Progenitor cell of endocrine pancreas (in vitro differentiated cells): ENCODE measurements around the gene HCFC2. TPM values are rescaled to one million over a fixed set of nuclear protein-coding genes. Genes with fewer than 3 reads are reported as not detected.

Experiments used
- DNase-seq: peaks from one replicate; pipeline ENCODE4 v3.0.0; 2021; ENCODE audit warnings: low spot score; ENCODE audit not compliant: unreplicated experiment
- H3K27ac Mint-ChIP-seq: 2 replicates; pipeline ENCODE4 v1.8.0; 2021; ENCODE audit warnings: mild to moderate bottlenecking, moderate library complexity, mixed read lengths
- H3K27me3 Mint-ChIP-seq: 2 replicates; pipeline ENCODE4 v1.8.0; 2021; ENCODE audit warnings: mixed read lengths
- H3K36me3 Mint-ChIP-seq: 2 replicates; pipeline ENCODE4 v1.8.0; 2022; ENCODE audit warnings: mixed read lengths; ENCODE audit not compliant: insufficient read depth
- H3K4me1 Mint-ChIP-seq: 2 replicates; pipeline ENCODE4 v1.8.0; 2021; ENCODE audit warnings: low read depth, mixed read lengths
- H3K4me3 Mint-ChIP-seq: 2 replicates; pipeline ENCODE4 v1.8.0; 2021; ENCODE audit warnings: low read depth, mild to moderate bottlenecking, moderate library complexity, mixed read lengths
- H3K9me3 Mint-ChIP-seq: 2 replicates; pipeline ENCODE4 v1.8.0; 2021; ENCODE audit warnings: low read depth, mixed read lengths
- CTCF ChIP-seq: fragments of 200-600 bp; sonication (generic); IDR thresholded peaks from one replicate; pipeline ENCODE4 v1.5.0; 2021; ENCODE audit warnings: antibody characterized with exemption, mild to moderate bottlenecking; ENCODE audit not compliant: unreplicated experiment
- total RNA-seq: library from RNA; stranded (reverse); gene quantifications from 2 replicates; pipeline ENCODE4 v1.2.1, GENCODE V29; 2021

HCFC2 gene
- total RNA-seq, 1 donor from 2014 or later: 11.4 TPM

- Mint-ChIP-seq H3K27me3 (no peaks in the 10 kb centered on the region), H3K27ac (no peak overlapping the region), H3K36me3 (peaks cover 12% of the 10 kb centered on the region), H3K9me3 (no peaks in the 10 kb centered on the region), H3K4me3 (no peak overlapping the region), H3K4me1 (peaks cover 30% of the 10 kb centered on the region)
- no peak for DNase-seq
- TF ChIP-seq CTCF: no peak
Observed at GRCh38 chr12:104132351-104132956, 68.1 kb downstream of the HCFC2 start.

- Mint-ChIP-seq H3K4me3 (no peak overlapping the region), H3K36me3 (peaks cover 7% of the 10 kb centered on the region), H3K27ac (no peak overlapping the region), H3K4me1 (peaks cover 30% of the 10 kb centered on the region), H3K27me3 (no peaks in the 10 kb centered on the region), H3K9me3 (no peaks in the 10 kb centered on the region)
- no peak for DNase-seq
- TF ChIP-seq CTCF: no peak
Observed at GRCh38 chr12:104133321-104133720, 69.0 kb downstream of the HCFC2 start.

DNA sequence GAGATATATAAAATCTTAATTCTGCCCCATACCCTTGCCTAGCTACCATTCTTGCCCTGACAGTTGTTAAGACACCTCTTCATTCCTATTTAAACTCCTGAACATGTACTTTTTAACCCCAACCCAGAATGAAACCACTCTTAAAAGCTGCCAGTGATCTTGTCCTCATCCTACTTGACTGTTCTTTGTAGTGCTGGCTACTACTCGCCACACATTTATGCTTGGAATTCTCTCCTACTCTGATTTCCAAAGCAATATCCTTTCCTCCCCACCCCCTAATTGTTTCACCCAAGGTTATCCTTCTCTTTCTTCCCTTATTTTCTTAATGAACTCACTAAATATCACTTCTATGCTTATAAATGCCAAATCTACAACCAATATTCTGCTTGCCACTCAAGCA is 69.5 kb downstream of the HCFC2 start:
- H3K27me3 Mint-ChIP-seq: peaks cover 1% of the 10 kb centered on the region
- TF ChIP-seq CTCF: no peak

GRCh38 chr12:104134882-104135281 is 70.6 kb downstream of the HCFC2 start:
- Mint-ChIP-seq H3K36me3 (peaks cover 5% of the 10 kb centered on the region), H3K9me3 (no peaks in the 10 kb centered on the region)
- no peak for TF ChIP-seq CTCF

More for the DNA sequence above, 69.5 kb downstream of the HCFC2 start:
- Mint-ChIP-seq H3K4me1 (peaks cover 32% of the 10 kb centered on the region), H3K4me3 (no peak overlapping the region), H3K27ac (no peak overlapping the region), H3K36me3 (peaks cover 7% of the 10 kb centered on the region), H3K9me3 (no peaks in the 10 kb centered on the region)
- no peak for DNase-seq

DNA sequence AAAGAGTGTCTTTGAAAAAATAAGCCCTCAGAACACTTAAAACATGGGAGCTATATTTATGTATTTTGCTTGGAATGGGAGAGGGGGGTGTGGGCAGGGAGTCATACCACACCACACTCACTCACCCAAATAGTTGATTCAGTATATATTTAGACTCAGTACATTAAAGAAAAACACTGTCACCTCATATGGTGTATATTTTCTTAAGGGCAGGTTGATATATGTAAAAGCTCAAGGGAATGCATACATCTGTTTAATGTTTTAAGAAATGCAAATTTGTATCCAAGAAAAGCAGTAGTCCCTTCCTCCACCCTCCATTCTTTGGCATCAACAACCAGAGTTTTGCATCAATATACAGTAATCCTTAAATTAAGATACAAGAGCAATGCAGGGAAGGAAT is 72.2 kb downstream of the HCFC2 start:
- Mint-ChIP-seq H3K9me3 (no peaks in the 10 kb centered on the region), H3K4me3 (peak overlapping the region; percentile 88), H3K27ac (peak overlapping the region; percentile 97), H3K36me3 (no peaks in the 10 kb centered on the region), H3K27me3 (peaks cover 13% of the 10 kb centered on the region), H3K4me1 (peaks cover 23% of the 10 kb centered on the region)
- TF ChIP-seq CTCF: no peak
- no peak for DNase-seq

More at GRCh38 chr12:104134882-104135281, 70.6 kb downstream of the HCFC2 start:
- H3K4me1 Mint-ChIP-seq: peaks cover 32% of the 10 kb centered on the region
- no peak overlapping the region for H3K27ac Mint-ChIP-seq
- no peak for DNase-seq
- H3K27me3 Mint-ChIP-seq: peaks cover 5% of the 10 kb centered on the region
- H3K4me3 Mint-ChIP-seq: no peak overlapping the region
